H9 (cell line): Measurements from ENCODE around the gene E2F1. TPM values are rescaled to one million over a fixed set of nuclear protein-coding genes. Genes with fewer than 3 reads are reported as not detected.

ENCODE experiments used
- DNase-seq: peaks from one replicate; pipeline ENCODE4 v3.0.0-alpha.2; 2017
- H2AFZ ChIP-seq: one replicate; pipeline ENCODE4 v1.6.1; 2013; ENCODE audit warnings: mild to moderate bottlenecking, low read length, control low read depth, moderate library complexity
- H2AK5ac ChIP-seq: 2 replicates; pipeline ENCODE4 v1.6.1; 2013; ENCODE audit warnings: low read length, control low read depth, mixed read lengths; ENCODE audit not compliant: insufficient read length
- H2BK120ac ChIP-seq: one replicate; pipeline ENCODE4 v1.6.1; 2013; ENCODE audit warnings: low read depth, mild to moderate bottlenecking, low read length, control low read depth, inconsistent platforms; ENCODE audit not compliant: poor library complexity, severe bottlenecking
- H2BK12ac ChIP-seq: 2 replicates; pipeline ENCODE4 v1.6.1; 2013; ENCODE audit warnings: low read length, control low read depth, mixed read lengths, low read depth; ENCODE audit not compliant: insufficient read length
- H2BK15ac ChIP-seq: 2 replicates; pipeline ENCODE4 v1.6.1; 2013; ENCODE audit warnings: low read depth, low read length, control low read depth
- H2BK20ac ChIP-seq: one replicate; pipeline ENCODE4 v1.6.1; 2013; ENCODE audit warnings: low read depth, mild to moderate bottlenecking, low read length, control low read depth, inconsistent platforms; ENCODE audit not compliant: poor library complexity, severe bottlenecking
- H2BK5ac ChIP-seq: 2 replicates; pipeline ENCODE4 v1.6.1; 2013; ENCODE audit warnings: low read length, control low read depth, mixed read lengths; ENCODE audit not compliant: insufficient read length
- H3K14ac ChIP-seq: 2 replicates; pipeline ENCODE4 v1.6.1; 2013; ENCODE audit warnings: low read length, control low read depth; ENCODE audit not compliant: insufficient read depth
- H3K18ac ChIP-seq: 2 replicates; pipeline ENCODE4 v1.6.1; 2013; ENCODE audit warnings: low read depth, mild to moderate bottlenecking, mixed read lengths, low read length, control low read depth; ENCODE audit not compliant: insufficient read length
- H3K23ac ChIP-seq: 2 replicates; pipeline ENCODE4 v1.6.1; 2013; ENCODE audit warnings: low read length, control low read depth, mixed read lengths, low read depth; ENCODE audit not compliant: insufficient read length
- H3K23me2 ChIP-seq: 2 replicates; pipeline ENCODE4 v1.6.1; 2013; ENCODE audit warnings: low read depth, mild to moderate bottlenecking, mixed read lengths, low read length, control low read depth; ENCODE audit not compliant: insufficient read length, poor library complexity, severe bottlenecking
- H3K27ac ChIP-seq: 2 replicates; pipeline ENCODE4 v1.5.1; 2013; ENCODE audit warnings: low read length, control low read depth, mixed read lengths, low read depth; ENCODE audit not compliant: insufficient read length
- H3K27me3 ChIP-seq: 2 replicates; pipeline ENCODE4 v1.6.1; 2013; ENCODE audit warnings: low read length, control low read depth, inconsistent platforms; ENCODE audit not compliant: insufficient read depth
- H3K4ac ChIP-seq: 2 replicates; pipeline ENCODE4 v1.6.1; 2013; ENCODE audit warnings: low read depth, mild to moderate bottlenecking, control low read depth, inconsistent platforms, low read length, moderate library complexity
- H3K4me1 ChIP-seq: 2 replicates; pipeline ENCODE4 v1.6.1; 2013; ENCODE audit warnings: low read length, control low read depth, inconsistent platforms; ENCODE audit not compliant: insufficient read depth
- H3K4me2 ChIP-seq: 2 replicates; pipeline ENCODE4 v1.6.1; 2013; ENCODE audit warnings: low read length, control low read depth, mixed read lengths; ENCODE audit not compliant: insufficient read length, insufficient read depth
- H3K56ac ChIP-seq: 2 replicates; pipeline ENCODE4 v1.6.1; 2013; ENCODE audit warnings: low read depth, mild to moderate bottlenecking, mixed read lengths, low read length, control low read depth; ENCODE audit not compliant: insufficient read length
- H3K79me1 ChIP-seq: 2 replicates; pipeline ENCODE4 v1.6.1; 2013; ENCODE audit warnings: low read depth, mild to moderate bottlenecking, moderate library complexity, low read length, control low read depth, inconsistent platforms; ENCODE audit not compliant: insufficient read depth, poor library complexity, severe bottlenecking
- H3K79me2 ChIP-seq: 2 replicates; pipeline ENCODE4 v1.6.1; 2013; ENCODE audit warnings: low read length, control low read depth, inconsistent platforms; ENCODE audit not compliant: insufficient read depth
- H3K9ac ChIP-seq: 2 replicates; pipeline ENCODE4 v1.6.1; 2013; ENCODE audit warnings: low read length, control low read depth, mixed read lengths; ENCODE audit not compliant: insufficient read length; ENCODE audit errors: extremely low read depth
- H3K9me3 ChIP-seq: one replicate; pipeline ENCODE4 v1.6.1; 2013; ENCODE audit warnings: low read depth, low read length, inconsistent platforms; ENCODE audit not compliant: control insufficient read depth
- H3T11ph ChIP-seq: one replicate; pipeline ENCODE4 v1.6.1; 2013; ENCODE audit warnings: mild to moderate bottlenecking, low read length, control low read depth, inconsistent platforms
- H4K20me1 ChIP-seq: one replicate; pipeline ENCODE4 v1.6.1; 2013; ENCODE audit not compliant: control insufficient read depth, insufficient read length, insufficient read depth
- H4K5ac ChIP-seq: 2 replicates; pipeline ENCODE4 v1.6.1; 2013; ENCODE audit warnings: low read depth, mild to moderate bottlenecking, mixed read lengths, low read length, control low read depth; ENCODE audit not compliant: insufficient read length
- H4K8ac ChIP-seq: replicated peaks from 2 replicates; pipeline ENCODE4 v1.6.1; 2013; ENCODE audit warnings: low read length, control low read depth, mixed read lengths, low read depth; ENCODE audit not compliant: insufficient read length
- H4K91ac ChIP-seq: 2 replicates; pipeline ENCODE4 v1.6.1; 2013; ENCODE audit warnings: low read depth, mild to moderate bottlenecking, moderate library complexity, mixed read lengths, low read length, control low read depth; ENCODE audit not compliant: insufficient read length
- H3K27ac Mint-ChIP-seq, 3 experiments: 2 replicates in 2 of 3; 3 replicates in 1 of 3; pipeline ENCODE4 v1.8.0; 2020 to 2021; ENCODE audit warnings: mixed read lengths in 3 of 3, mild to moderate bottlenecking in 1 of 3, moderate library complexity in 1 of 3
- H3K27me3 Mint-ChIP-seq: 2 replicates; pipeline ENCODE4 v1.8.0; 2021; ENCODE audit warnings: low read depth, mild to moderate bottlenecking, moderate library complexity, mixed read lengths
- H3K36me3 Mint-ChIP-seq, 3 experiments: 2 replicates in 2 of 3; 3 replicates in 1 of 3; pipeline ENCODE4 v1.8.0; 2020 to 2021; ENCODE audit warnings: low read depth in 3 of 3, mixed read lengths in 3 of 3; ENCODE audit not compliant: insufficient read depth in 1 of 3
- H3K4me1 Mint-ChIP-seq, 2 experiments: 2 replicates each; pipeline ENCODE4 v1.8.0; 2020; ENCODE audit warnings: mixed read lengths in 2 of 2
- H3K4me3 Mint-ChIP-seq, 2 experiments: 2 replicates in 1 of 2; 3 replicates in 1 of 2; pipeline ENCODE4 v1.8.0; 2020 to 2021; ENCODE audit warnings: mild to moderate bottlenecking in 2 of 2, mixed read lengths in 2 of 2, moderate library complexity in 1 of 2
- H3K9me3 Mint-ChIP-seq, 2 experiments: 2 replicates in 1 of 2; 3 replicates in 1 of 2; pipeline ENCODE4 v1.8.0; 2020; ENCODE audit warnings: mild to moderate bottlenecking in 2 of 2, mixed read lengths in 2 of 2, moderate library complexity in 1 of 2
- CTCF ChIP-seq: fragments of 200-600 bp; sonication (generic); conservative IDR thresholded peaks from 3 replicates; pipeline ENCODE4 v1.8.0; 2021; ENCODE audit warnings: antibody characterized with exemption, mild to moderate bottlenecking
- WGBS: extraction: QIAGEN DNeasy Blood & Tissue Kit; methylation state at CpG from one replicate; pipeline ENCODE4 v1.1.7; 2013; ENCODE audit warnings: missing lambda C conversion rate, low lambda C conversion rate, mixed read lengths; ENCODE audit not compliant: insufficient read length; ENCODE audit errors: extremely low coverage; 5-methylcytosine and 5-hydroxymethylcytosine counted together
- total RNA-seq: library from RNA; stranded (reverse); gene quantifications from 2 replicates; pipeline ENCODE4 v1.2.1, GENCODE V29; 2021

E2F1 gene
- total RNA-seq, 1 experiment from 2014 or later: 58.7 TPM

DNA sequence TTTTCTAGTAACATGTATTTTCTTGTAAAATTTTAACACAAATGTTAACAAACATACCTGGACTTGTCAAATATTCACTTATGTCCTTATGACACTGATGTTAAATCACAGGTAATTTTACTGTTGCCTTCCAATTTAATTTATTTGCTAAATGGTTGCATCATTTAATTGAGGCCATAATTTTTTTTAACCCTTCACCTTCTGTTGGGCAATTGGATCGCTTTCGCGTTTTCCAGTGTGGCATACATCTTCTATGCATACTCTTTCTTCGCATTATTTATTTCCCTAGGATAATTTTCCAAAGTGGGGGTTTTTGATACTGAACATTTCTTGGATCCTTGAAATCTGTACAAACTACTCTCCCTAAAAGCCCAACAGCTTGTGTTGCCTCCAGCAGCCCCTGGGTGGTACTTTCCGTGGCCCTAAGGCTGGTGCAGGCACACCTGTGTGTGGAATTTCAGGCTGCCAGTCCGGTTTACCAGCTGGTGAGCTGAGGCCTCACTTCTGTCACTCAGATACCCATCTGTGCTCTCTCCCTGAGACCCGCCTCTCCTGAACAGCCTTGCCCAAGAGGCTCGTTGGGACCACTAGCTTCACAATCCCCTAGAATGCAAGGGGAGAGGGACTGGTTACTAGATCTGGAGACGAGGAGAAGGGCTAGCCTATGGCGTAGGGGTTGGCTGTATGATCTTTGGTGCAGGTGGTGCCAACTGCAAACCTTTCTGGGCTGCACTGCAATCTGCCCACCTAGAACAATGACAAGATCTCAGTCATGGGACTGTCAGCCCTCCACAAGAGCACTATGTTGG, 35.2 kb downstream of the E2F1 start:
- Mint-ChIP-seq H3K36me3 (peaks cover 0 to 6% (median 5%) of the 10 kb centered on the region in 3 experiments; a peak in 5 of 7 replicates), H3K27me3 (no peaks in the 10 kb centered on the region; the same call in 1 of the 2 replicates), H3K9me3 (no peaks in the 10 kb centered on the region; a peak in 1 of 5 replicates), H3K4me1 (peaks cover 31 to 35% of the 10 kb centered on the region in 2 experiments), H3K4me3 (no peak overlapping the region), H3K27ac (peak overlapping the region in 1 of 3 experiments; percentile 21; a peak in 1 of 7 replicates)
- no peak overlapping the region for H3K56ac ChIP-seq
- no peaks in the 10 kb centered on the region for H4K20me1 ChIP-seq
- H3K4ac ChIP-seq: no peak overlapping the region
- no peak overlapping the region for H3K4me2 ChIP-seq
- H2BK120ac ChIP-seq: no peak overlapping the region
- H2AFZ ChIP-seq: no peak overlapping the region
- no peaks in the 10 kb centered on the region for H3K4me1 ChIP-seq
- H2BK15ac ChIP-seq: no peak overlapping the region
- H4K8ac ChIP-seq: no peak overlapping the region
- TF ChIP-seq CTCF: no peak
- H3K23ac ChIP-seq: no peak overlapping the region
- no peak overlapping the region for H3K9ac ChIP-seq
- no CpG with 5 or more reads among the region's 10 CpGs for WGBS
- no peaks in the 10 kb centered on the region for H3K79me1 ChIP-seq
- DNase-seq: no peak
- no peaks in the 10 kb centered on the region for H3K9me3 ChIP-seq
- H2BK5ac ChIP-seq: no peak overlapping the region
- no peaks in the 10 kb centered on the region for H3K23me2 ChIP-seq
- no peaks in the 10 kb centered on the region for H3K79me2 ChIP-seq
- no peak overlapping the region for H2BK12ac ChIP-seq
- no peak overlapping the region for H3T11ph ChIP-seq
- no peak overlapping the region for H2AK5ac ChIP-seq
- H3K18ac ChIP-seq: no peak overlapping the region
- H3K14ac ChIP-seq: no peak overlapping the region
- H3K27ac ChIP-seq: no peak overlapping the region
- no peak overlapping the region for H4K5ac ChIP-seq
- H3K27me3 ChIP-seq: no peaks in the 10 kb centered on the region
- H4K91ac ChIP-seq: no peak overlapping the region
- no peak overlapping the region for H2BK20ac ChIP-seq
